ENCODE data around the gene CLN3. TPM values are rescaled to one million over a fixed set of nuclear protein-coding genes. Genes with fewer than 3 reads are reported as not detected.

The CLN3 gene
- total and polyA plus RNA-seq, 9 of the 15 experiments (the other 6 are each of a cell fraction or from before 2014, with no cell fraction given): 2.5 to 27.1 (median 11.6) TPM

DNA sequence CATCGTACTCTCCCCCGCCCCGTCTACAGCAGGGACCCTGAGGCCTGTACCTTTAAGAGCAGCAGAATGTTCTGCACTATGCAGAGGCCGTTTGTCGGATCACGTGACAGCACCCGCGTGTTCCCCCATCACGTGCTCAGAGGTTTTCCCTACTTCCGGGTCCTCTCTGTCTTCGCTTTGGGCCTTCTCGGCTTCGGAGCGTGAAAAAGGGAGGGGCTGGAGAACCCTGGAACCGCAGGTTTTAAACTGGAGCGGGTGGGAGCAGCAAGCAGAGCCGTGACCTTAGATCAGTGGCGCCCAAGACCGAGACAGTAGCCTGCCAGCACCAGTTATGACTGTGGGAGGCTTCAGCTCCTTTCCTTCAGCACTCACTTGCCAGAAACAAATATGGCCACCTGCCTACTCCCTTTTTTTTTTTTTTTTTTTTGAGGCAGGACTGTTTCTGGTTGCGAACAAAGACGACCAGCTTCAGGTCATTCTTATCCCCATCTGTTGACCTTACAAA is at the start of gene CLN3 (continued):
- TF ChIP-seq, protein P1, sequence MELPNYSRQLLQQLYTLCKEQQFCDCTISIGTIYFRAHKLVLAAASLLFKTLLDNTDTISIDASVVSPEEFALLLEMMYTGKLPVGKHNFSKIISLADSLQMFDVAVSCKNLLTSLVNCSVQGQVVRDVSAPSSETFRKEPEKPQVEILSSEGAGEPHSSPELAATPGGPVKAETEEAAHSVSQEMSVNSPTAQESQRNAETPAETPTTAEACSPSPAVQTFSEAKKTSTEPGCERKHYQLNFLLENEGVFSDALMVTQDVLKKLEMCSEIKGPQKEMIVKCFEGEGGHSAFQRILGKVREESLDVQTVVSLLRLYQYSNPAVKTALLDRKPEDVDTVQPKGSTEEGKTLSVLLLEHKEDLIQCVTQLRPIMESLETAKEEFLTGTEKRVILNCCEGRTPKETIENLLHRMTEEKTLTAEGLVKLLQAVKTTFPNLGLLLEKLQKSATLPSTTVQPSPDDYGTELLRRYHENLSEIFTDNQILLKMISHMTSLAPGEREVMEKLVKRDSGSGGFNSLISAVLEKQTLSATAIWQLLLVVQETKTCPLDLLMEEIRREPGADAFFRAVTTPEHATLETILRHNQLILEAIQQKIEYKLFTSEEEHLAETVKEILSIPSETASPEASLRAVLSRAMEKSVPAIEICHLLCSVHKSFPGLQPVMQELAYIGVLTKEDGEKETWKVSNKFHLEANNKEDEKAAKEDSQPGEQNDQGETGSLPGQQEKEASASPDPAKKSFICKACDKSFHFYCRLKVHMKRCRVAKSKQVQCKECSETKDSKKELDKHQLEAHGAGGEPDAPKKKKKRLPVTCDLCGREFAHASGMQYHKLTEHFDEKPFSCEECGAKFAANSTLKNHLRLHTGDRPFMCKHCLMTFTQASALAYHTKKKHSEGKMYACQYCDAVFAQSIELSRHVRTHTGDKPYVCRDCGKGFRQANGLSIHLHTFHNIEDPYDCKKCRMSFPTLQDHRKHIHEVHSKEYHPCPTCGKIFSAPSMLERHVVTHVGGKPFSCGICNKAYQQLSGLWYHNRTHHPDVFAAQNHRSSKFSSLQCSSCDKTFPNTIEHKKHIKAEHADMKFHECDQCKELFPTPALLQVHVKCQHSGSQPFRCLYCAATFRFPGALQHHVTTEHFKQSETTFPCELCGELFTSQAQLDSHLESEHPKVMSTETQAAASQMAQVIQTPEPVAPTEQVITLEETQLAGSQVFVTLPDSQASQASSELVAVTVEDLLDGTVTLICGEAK (IDR thresholded peaks at IDR 0.05): peak; percentile 75
- TF ChIP-seq, protein P1 (CRISPR knock-in tag; IDR thresholded peaks at IDR 0.05): no peak
- TF ChIP-seq CREM (IDR thresholded peaks at IDR 0.05; ENCODE audit: low read depth) (peak; percentile 77), MEF2A (IDR thresholded peaks at IDR 0.05; ENCODE audit: control insufficient read depth, low read depth, low read length) (no peak), CBX1 (IDR thresholded peaks at IDR 0.05; ENCODE audit: low read depth) (peak; percentile 37; the same call in 1 of the 2 replicates), CBX3 (IDR thresholded peaks at IDR 0.05; ENCODE audit: borderline replicate concordance in 1 of 2, low read length in 2 of 2) (0 out of 3 replicates have a peak, but pooled peaks of 1 of the 2 experiments have one; percentile 52), OTX1 (CRISPR knock-in tag; IDR thresholded peaks at IDR 0.05) (0 out of 2 replicates have a peak, but pooled peaks have one; percentile 2), EWSR1 (IDR thresholded peaks at IDR 0.05; ENCODE audit: borderline replicate concordance, low read depth, partially characterized antibody) (no peak), SIN3B (IDR thresholded peaks at IDR 0.05; ENCODE audit: low read depth) (peak; percentile 86)
- TF ChIP-seq, protein P2, sequence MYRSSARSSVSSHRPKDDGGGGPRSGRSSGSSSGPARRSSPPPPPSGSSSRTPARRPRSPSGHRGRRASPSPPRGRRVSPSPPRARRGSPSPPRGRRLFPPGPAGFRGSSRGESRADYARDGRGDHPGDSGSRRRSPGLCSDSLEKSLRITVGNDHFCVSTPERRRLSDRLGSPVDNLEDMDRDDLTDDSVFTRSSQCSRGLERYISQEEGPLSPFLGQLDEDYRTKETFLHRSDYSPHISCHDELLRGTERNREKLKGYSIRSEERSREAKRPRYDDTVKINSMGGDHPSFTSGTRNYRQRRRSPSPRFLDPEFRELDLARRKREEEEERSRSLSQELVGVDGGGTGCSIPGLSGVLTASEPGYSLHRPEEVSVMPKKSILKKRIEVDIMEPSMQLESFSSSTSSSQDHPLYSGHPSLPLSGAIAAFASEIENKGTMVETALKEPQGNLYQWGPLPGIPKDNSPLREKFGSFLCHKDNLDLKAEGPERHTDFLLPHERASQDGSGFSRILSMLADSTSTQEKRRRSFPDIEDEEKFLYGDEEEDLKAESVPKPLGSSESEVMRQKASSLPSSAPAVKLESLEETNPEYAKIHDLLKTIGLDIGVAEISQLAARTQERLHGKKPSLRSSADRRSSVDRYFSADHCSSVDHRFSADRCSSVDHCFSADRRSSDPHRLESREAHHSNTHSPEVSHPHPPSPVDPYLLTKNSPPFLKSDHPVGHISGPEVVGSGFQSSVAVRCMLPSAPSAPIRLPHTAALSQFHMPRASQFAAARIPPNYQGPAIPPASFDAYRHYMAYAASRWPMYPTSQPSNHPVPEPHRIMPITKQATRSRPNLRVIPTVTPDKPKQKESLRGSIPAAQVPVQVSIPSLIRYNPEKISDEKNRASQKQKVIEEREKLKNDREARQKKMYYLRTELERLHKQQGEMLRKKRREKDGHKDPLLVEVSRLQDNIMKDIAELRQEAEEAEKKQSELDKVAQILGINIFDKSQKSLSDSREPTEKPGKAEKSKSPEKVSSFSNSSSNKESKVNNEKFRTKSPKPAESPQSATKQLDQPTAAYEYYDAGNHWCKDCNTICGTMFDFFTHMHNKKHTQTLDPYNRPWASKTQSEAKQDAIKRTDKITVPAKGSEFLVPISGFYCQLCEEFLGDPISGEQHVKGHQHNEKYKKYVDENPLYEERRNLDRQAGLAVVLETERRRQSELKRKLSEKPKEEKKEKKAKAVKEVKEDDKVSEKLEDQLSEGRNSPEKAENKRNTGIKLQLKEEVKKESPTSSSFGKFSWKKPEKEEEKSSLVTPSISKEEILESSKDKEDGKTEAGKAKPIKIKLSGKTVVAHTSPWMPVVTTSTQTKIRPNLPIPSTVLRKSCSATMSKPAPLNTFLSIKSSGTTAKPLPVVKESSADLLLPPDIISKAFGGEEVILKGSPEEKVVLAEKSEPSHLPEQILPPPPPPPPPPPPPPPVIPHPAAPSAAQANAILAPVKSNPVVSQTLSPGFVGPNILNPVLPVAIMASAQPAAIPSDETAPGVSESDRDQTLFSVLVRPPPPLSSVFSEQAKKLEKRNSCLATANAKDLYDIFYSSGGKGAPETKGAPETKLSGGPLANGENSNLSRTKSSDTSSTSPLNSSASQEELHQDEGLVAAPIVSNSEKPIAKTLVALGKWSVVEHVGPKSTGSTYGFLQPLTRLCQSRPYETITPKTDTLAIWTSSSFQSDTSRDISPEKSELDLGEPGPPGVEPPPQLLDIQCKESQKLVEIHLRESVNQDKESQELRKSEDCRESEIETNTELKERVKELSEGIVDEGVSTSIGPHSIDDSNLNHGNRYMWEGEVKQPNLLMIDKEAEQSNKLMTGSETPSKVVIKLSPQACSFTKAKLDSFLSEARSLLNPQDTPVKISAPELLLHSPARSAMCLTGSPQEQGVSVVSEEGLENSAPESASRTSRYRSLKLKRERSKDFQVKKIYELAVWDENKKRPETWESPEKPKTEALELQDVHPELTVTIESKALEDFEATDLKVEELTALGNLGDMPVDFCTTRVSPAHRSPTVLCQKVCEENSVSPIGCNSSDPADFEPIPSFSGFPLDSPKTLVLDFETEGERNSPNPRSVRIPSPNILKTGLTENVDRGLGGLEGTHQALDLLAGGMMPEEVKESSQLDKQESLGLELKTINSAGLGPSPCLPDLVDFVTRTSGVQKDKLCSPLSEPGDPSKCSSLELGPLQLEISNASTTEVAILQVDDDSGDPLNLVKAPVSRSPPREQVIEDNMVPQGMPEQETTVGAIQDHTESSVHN (IDR thresholded peaks at IDR 0.05; ENCODE audit: borderline replicate concordance in 1 of 2, low read depth in 1 of 2): no peak; a peak in 1 of 4 replicates
